Heart left ventricle (tissue), 16 donors: Measurements from ENCODE around the gene SRCIN1. TPM values are rescaled to one million over a fixed set of nuclear protein-coding genes. Genes with fewer than 3 reads are reported as not detected.

ENCODE experiments used
- ATAC-seq, 4 donors: fragments of 200-7000 bp; cut with Tn5 transposase; one replicate each; pipeline ENCODE4 v1.9.1; 2020 to 2022; ENCODE audit warnings: moderate library complexity in 4 of 4, mild to moderate bottlenecking in 3 of 4, moderate number of reproducible peaks in 1 of 4
- DNase-seq, 5 donors: peaks; one replicate each; pipeline ENCODE4 v3.0.0-alpha.2; 2020
- H3K27ac ChIP-seq, 12 donors: fragments of 200-600 bp; sonication (generic) in 4 of 12; one replicate each; pipeline versions ENCODE4 v1.5.0 to v1.8.0; 2016 to 2022; ENCODE audit warnings: mild to moderate bottlenecking in 2 of 12
- H3K27me3 ChIP-seq, 9 donors: fragments of 200-600 bp; sonication (generic) in 2 of 9; one replicate each; pipeline versions ENCODE4 v1.5.1 to v1.8.0; 2016 to 2022; ENCODE audit warnings: mild to moderate bottlenecking in 3 of 9
- H3K36me3 ChIP-seq, 9 donors: fragments of 200-600 bp; sonication (generic) in 2 of 9; one replicate each; pipeline versions ENCODE4 v1.5.0 to v1.8.0; 2018 to 2022; ENCODE audit warnings: mild to moderate bottlenecking in 2 of 9
- H3K4me1 ChIP-seq, 12 donors: fragments of 200-600 bp; sonication (generic) in 4 of 12; one replicate each; pipeline versions ENCODE4 v1.5.0 to v1.8.0; 2016 to 2022; ENCODE audit warnings: mild to moderate bottlenecking in 3 of 12
- H3K4me3 ChIP-seq, 12 donors: fragments of 200-600 bp; sonication (generic) in 4 of 12; one replicate each; pipeline versions ENCODE4 v1.5.0 to v1.8.0; 2017 to 2022; ENCODE audit warnings: mild to moderate bottlenecking in 9 of 12, moderate library complexity in 4 of 12
- H3K9me3 ChIP-seq, 12 donors: fragments of 200-600 bp; sonication (generic) in 4 of 12; one replicate each; pipeline versions ENCODE4 v1.5.0 to v1.8.0; 2016 to 2022; ENCODE audit warnings: mild to moderate bottlenecking in 1 of 12
- POLR2A ChIP-seq, 2 donors: fragments of 450-650 bp; IDR thresholded peaks; one replicate each; pipeline ENCODE4 v1.6.1; 2017; ENCODE audit warnings: antibody characterized with exemption in 2 of 2, mild to moderate bottlenecking in 2 of 2, moderate library complexity in 2 of 2
- WGBS, 4 donors: extraction: QIAGEN DNeasy Blood & Tissue Kit in 2 of 4; methylation state at CpG; one replicate each; pipeline versions ENCODE4 v1.1.5 to v1.1.7; 2013 to 2018; 5-methylcytosine and 5-hydroxymethylcytosine counted together
- intact Hi-C, 10 donors: fragments of 100-400 bp; cut with DNase I; formaldehyde crosslinking; loops; one replicate each; pipeline versions ENCODE4 v1.11.1 to v1.14.2; 2022
- polyA plus RNA-seq, 2 donors: library from polyadenylated mRNA; stranded (reverse); fragments of 200-250 nt; gene quantifications; one replicate each; pipeline ENCODE4 v1.2.3, GENCODE V29; 2013
- total RNA-seq, 9 donors: library from RNA; depleted of rRNA in 2 of 9; stranded (reverse); fragments of >200 nt in 2 of 9; fragmentation: NEBNext Ultra II Directional in 3 of 9; extraction: Animal tissue kit (Norgen Biotek cat#: 25700) in 3 of 9; gene quantifications; one replicate each; pipeline versions ENCODE4 v1.1.0 to v1.2.4, GENCODE V29; 2016 to 2023
- TF ChIP-seq, protein P1 (sequence below), 12 donors: fragments of 200-600 bp; sonication (generic) in 4 of 12; IDR thresholded peaks; one replicate each; pipeline versions ENCODE4 v1.5.0 to v1.8.0; 2018 to 2022; ENCODE audit warnings: antibody characterized with exemption in 12 of 12, mild to moderate bottlenecking in 5 of 12
- donor health status: ischemic (EF 13 %, LVEDD 7.1; RV severe dilation, severe dysfunction).
- donor health status: healthy with polysubstance abuse.
- donor health status: DM: no; HTN: yes; CAD: no.
- donor health status: DM: no; HTN: no; CAD: no.
- donor health status: ischemic (EF 25% LVEDD 6.9; RV normal size, moderate dysfunction).
- donor health status: ischemic (EF 25% LVEDD 5.7; RV mildly dilated, moderate dysfunction).
- donor health status: healthy.
- donor health status: DM: yes; HTN: yes; CAD: no.
- donor health status: ischemic (EF 35%, LVEDD 5.7; RV mildly dilated, moderate dysfunction).
- donor health status: nonischemic (EF 11% LVEDD 7.7; RV severe dilation, severe dysfunction).
- donor health status: DM: yes; HTN: yes; CAD: no.
- donor health status: PGD.
- donor health status: ischemic (EF 29% LVEDD 5.4; RV normal size, mild dysfunction).
- donor health status: nonischemic (EF 23%, LVEDD 6.1; RV moderate dilation, normal function).

The SRCIN1 gene
- total and polyA plus RNA-seq, 11 donors, result 0.19 to 1.7 (median 0.95) TPM

DNA sequence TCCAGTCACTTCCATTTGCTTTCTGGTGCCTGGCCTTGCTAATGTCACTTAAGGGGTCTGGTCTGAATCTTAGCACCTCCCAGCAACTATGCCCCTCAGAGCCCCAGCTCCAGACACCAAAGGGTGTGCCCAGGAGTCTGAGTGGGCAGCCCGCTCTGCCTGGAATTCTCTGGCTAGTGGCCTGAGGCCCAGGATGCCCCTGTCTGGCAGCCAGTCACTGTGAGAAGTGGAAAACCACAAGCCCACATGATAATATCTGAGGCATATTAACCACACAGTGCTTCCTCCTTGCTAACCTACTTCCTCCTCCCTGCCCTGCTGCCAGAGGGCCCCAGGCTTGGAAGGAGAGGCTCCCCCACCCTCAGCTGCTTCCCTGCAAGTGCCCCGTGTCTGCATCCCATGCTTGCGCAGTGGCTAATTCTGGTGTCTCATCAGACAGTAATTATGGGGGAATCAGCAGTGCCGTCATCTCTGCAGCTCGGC, 14.0 kb downstream of the SRCIN1 start:
- Histone ChIP-seq H3K27ac (no peak overlapping the region), H3K4me3 (no peak overlapping the region), H3K9me3 (no peaks in the 10 kb centered on the region), H3K27me3 (peaks cover 4 to 99% (median 19%) of the 10 kb centered on the region in 9 donors), H3K36me3 (no peaks in the 10 kb centered on the region), H3K4me1 (peaks cover 0 to 26% (median 0%) of the 10 kb centered on the region in 12 donors)
- no peak for DNase-seq
- ATAC-seq, result peak in 3 of 4 donors; percentile 19 to 44 (median 34)
- intact Hi-C loops, result loop anchor here in 1 of 10 donors (10.0 kb wide), 1 partner anchor 47 kb away; no protein-coding TSS in a partner anchor
- WGBS, 4 donors, result 66 to 78% (median 69%) methylated on average over 5 of the region's 5 CpGs
- no peak for TF ChIP-seq POLR2A (IDR thresholded peaks at IDR 0.05)

DNA sequence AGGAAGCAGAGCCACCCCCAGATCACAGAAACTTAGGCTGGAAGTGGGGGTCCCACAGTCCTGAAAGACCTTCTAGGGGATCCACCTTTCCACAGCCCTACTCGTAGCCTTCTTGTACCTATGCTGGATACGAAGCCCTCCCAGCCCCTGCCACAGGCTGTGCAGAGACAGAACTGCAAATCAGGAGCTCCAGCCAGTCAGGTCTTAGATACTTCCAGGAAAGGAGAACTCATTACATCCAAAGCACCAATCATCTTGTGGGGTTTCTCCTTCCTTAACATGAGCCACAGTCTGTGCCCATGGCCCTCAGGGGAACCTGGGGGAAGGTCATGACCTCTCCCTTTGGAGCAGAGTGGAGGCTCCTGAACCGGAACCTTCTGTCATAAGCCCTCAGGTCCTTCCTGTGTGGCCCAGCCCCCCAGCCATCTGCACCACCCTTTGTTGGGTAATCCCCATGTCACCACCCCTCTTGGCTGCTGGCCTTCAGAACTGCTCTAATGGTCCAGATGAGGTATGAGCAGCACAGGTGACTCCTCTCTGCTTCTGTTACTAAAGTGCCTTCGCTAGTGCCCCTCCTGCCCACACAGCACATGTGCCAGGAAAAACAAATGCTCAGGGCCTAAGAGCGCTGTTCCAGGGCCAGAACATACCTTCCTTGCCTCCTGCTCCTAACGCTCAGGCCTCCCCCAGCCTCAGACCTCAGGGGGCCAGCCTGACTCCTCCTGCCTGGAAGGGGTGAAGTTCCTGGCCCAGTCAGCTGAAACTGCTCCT, 14.6 kb downstream of the SRCIN1 start:
- Histone ChIP-seq H3K4me1 (peaks cover 0 to 26% (median 0%) of the 10 kb centered on the region in 12 donors), H3K36me3 (no peaks in the 10 kb centered on the region), H3K9me3 (no peaks in the 10 kb centered on the region), H3K27me3 (peaks cover 4 to 99% (median 16%) of the 10 kb centered on the region in 9 donors), H3K4me3 (no peak overlapping the region), H3K27ac (no peak overlapping the region)
- 81 to 89% (median 85%) methylated on average over 5 to 6 of the region's 6 CpGs for WGBS, 4 donors
- ATAC-seq, result no peak
- intact Hi-C loops, result loop anchor here in 1 of 10 donors (10.0 kb wide), 1 partner anchor 46 kb away; no protein-coding TSS in a partner anchor
- TF ChIP-seq POLR2A (IDR thresholded peaks at IDR 0.05), result no peak
- TF ChIP-seq, protein P1, sequence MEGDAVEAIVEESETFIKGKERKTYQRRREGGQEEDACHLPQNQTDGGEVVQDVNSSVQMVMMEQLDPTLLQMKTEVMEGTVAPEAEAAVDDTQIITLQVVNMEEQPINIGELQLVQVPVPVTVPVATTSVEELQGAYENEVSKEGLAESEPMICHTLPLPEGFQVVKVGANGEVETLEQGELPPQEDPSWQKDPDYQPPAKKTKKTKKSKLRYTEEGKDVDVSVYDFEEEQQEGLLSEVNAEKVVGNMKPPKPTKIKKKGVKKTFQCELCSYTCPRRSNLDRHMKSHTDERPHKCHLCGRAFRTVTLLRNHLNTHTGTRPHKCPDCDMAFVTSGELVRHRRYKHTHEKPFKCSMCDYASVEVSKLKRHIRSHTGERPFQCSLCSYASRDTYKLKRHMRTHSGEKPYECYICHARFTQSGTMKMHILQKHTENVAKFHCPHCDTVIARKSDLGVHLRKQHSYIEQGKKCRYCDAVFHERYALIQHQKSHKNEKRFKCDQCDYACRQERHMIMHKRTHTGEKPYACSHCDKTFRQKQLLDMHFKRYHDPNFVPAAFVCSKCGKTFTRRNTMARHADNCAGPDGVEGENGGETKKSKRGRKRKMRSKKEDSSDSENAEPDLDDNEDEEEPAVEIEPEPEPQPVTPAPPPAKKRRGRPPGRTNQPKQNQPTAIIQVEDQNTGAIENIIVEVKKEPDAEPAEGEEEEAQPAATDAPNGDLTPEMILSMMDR (IDR thresholded peaks at IDR 0.05), result no peak
- DNase-seq, result no peak

DNA sequence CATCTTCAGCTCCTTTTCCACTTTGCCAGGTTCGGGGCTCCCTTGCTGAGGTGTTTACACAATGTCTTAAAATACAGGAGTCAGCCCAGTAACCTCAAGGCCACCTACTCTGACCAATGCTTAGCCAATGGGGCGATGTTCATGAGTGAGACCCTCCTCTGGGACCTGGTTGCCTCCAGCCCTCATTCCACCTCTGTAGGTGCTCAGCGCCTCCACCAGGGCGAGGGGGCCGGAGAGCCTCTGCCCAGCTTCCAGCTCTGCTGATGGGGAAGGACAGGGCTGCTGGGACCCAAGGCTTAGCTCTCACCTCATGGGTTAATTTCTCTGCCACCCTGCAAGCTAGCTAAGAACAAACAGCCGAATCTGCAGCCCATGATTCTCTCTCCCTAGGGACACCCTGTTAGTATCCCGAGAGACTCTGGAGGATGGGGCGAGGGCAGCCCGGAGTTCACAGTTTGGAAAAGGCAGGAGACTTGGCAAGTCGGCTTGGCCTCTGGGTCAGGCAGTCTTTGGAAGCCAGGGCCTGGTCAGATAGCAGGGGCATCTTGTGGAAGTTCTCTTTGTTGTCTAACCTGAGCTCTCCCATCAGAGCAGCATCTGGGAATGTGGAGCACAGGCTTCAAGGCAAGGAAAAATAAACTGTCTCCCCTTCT, 16.2 kb downstream of the SRCIN1 start:
- ATAC-seq (no peak), DNase-seq (no peak)
- Histone ChIP-seq H3K27me3 (peaks cover 0 to 99% (median 18%) of the 10 kb centered on the region in 9 donors), H3K4me3 (no peak overlapping the region), H3K36me3 (no peaks in the 10 kb centered on the region), H3K9me3 (no peaks in the 10 kb centered on the region), H3K4me1 (peaks cover 0 to 26% (median 0%) of the 10 kb centered on the region in 12 donors), H3K27ac (no peak overlapping the region)
- 78 to 83% (median 82%) methylated on average over 8 to 10 of the region's 10 CpGs for WGBS, 4 donors
- TF ChIP-seq, protein P1 (IDR thresholded peaks at IDR 0.05), result no peak
- no peak for TF ChIP-seq POLR2A (IDR thresholded peaks at IDR 0.05)
- intact Hi-C loops, result loop anchor here in 3 of 10 donors (10.0 kb wide), 3 partner anchors 45 to 75 kb away; no protein-coding TSS in a partner anchor

DNA sequence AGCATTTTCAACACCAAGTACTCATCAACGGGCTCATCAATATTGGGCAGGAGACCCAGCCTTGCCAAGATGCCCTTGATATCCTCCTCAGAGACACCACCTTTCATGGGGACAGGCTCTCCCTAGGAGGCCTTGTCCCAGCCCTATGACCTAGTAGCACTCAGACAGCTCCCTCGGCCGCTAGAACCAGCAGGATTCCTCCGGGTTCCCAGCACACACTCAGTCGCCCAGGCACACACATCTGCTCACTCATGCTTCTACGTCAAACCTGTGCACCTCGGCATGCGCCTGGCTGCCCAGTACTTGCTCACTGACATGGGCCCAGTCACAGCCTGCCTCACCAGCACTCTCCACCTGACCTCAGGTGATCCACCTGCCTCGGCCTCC, 17.0 kb downstream of the SRCIN1 start:
- H3K27ac ChIP-seq, result no peak overlapping the region
- no peaks in the 10 kb centered on the region for H3K36me3 ChIP-seq
- WGBS, 4 donors, result 73 to 81% (median 76%) methylated on average over 9 of the region's 9 CpGs
- peaks cover 0 to 26% (median 0%) of the 10 kb centered on the region in 12 donors for H3K4me1 ChIP-seq
- intact Hi-C loops, result loop anchor here in 2 of 10 donors (10.0 kb wide), 2 partner anchors 74 to 76 kb away; no protein-coding TSS in a partner anchor
- no peak overlapping the region for H3K4me3 ChIP-seq
- ATAC-seq (no peak), DNase-seq (no peak)
- H3K9me3 ChIP-seq, result no peaks in the 10 kb centered on the region
- TF ChIP-seq POLR2A (IDR thresholded peaks at IDR 0.05), result no peak
- peaks cover 0 to 99% (median 19%) of the 10 kb centered on the region in 9 donors for H3K27me3 ChIP-seq
